Measurements from ENCODE around the gene TAF1A.

TAF1A gene

GRCh38 chr1:222600281-222600680, 10.5 kb upstream of the TAF1A start:
- TF ChIP-seq CTCF (IDR thresholded peaks at IDR 0.05; ENCODE audit: low read depth, low read length) = no peak
- no peak for DNase-seq (ENCODE audit: low read depth in 2 of 2)
- no peak overlapping the region for H3K4me3 ChIP-seq (replicated peaks in 1 of 2; ENCODE audit: low read depth in 2 of 2, low read length in 2 of 2)

GRCh38 chr1:222596696-222597095, 7.0 kb upstream of the TAF1A start:
- DNase-seq (ENCODE audit: low read depth in 2 of 2) = no peak
- no peak for TF ChIP-seq CTCF (IDR thresholded peaks at IDR 0.05; ENCODE audit: low read depth, low read length)
- H3K4me3 ChIP-seq (replicated peaks in 1 of 2; ENCODE audit: low read depth in 2 of 2, low read length in 2 of 2) = no peak overlapping the region

- DNase-seq (ENCODE audit: low read depth in 2 of 2) = no peak
- TF ChIP-seq CTCF (IDR thresholded peaks at IDR 0.05; ENCODE audit: low read depth, low read length) = no peak
- no peak overlapping the region for H3K4me3 ChIP-seq (replicated peaks in 1 of 2; ENCODE audit: low read depth in 2 of 2, low read length in 2 of 2)
Measured at GRCh38 chr1:222594789-222595188, 5.1 kb upstream of the TAF1A start.

GRCh38 chr1:222592171-222592570, 2.4 kb upstream of the TAF1A start:
- peak in 1 of 2 donors; percentile 50 for DNase-seq (ENCODE audit: low read depth in 2 of 2)
- no peak overlapping the region for H3K4me3 ChIP-seq (replicated peaks in 1 of 2; ENCODE audit: low read depth in 2 of 2, low read length in 2 of 2)
- no peak for TF ChIP-seq CTCF (IDR thresholded peaks at IDR 0.05; ENCODE audit: low read depth, low read length)

GRCh38 chr1:222588135-222588534, 1.6 kb downstream of the TAF1A start:
- H3K4me3 ChIP-seq (replicated peaks in 1 of 2; ENCODE audit: low read depth in 2 of 2, low read length in 2 of 2) = no peak overlapping the region
- no peak for TF ChIP-seq CTCF (IDR thresholded peaks at IDR 0.05; ENCODE audit: low read depth, low read length)
- no peak for DNase-seq (ENCODE audit: low read depth in 2 of 2)

- DNase-seq (ENCODE audit: low read depth in 2 of 2) = no peak
- TF ChIP-seq CTCF (IDR thresholded peaks at IDR 0.05; ENCODE audit: low read depth, low read length) = no peak
- no peak overlapping the region for H3K4me3 ChIP-seq (replicated peaks in 1 of 2; ENCODE audit: low read depth in 2 of 2, low read length in 2 of 2)
Measured at GRCh38 chr1:222586842-222587241, 2.9 kb downstream of the TAF1A start.

GRCh38 chr1:222583079-222583478, 6.7 kb downstream of the TAF1A start:
- DNase-seq (ENCODE audit: low read depth in 2 of 2) = no peak
- H3K4me3 ChIP-seq (replicated peaks in 1 of 2; ENCODE audit: low read depth in 2 of 2, low read length in 2 of 2) = no peak overlapping the region
- TF ChIP-seq CTCF (IDR thresholded peaks at IDR 0.05; ENCODE audit: low read depth, low read length) = no peak

All from cardiac fibroblast (primary cell).